Upper lobe of left lung (tissue), 4 donors: Measurements from ENCODE around the gene PRKAR1B.

Experiments
- CTCF ChIP-seq, 6 experiments: fragments of 450-650 bp in 4 of 6; fragments of 200-600 bp in 2 of 6; sonication (generic) in 2 of 6; IDR thresholded peaks; one replicate each; pipeline ENCODE4 v1.5.1; 2016 to 2019; ENCODE audit warnings: antibody characterized with exemption in 6 of 6
- EP300 ChIP-seq, 4 donors: sonication (generic); formaldehyde crosslinking; IDR thresholded peaks; one replicate each; pipeline ENCODE4 v1.5.1; 2017; ENCODE audit warnings: antibody characterized with exemption in 4 of 4, control low read depth in 2 of 4
- POLR2A ChIP-seq, 4 donors: fragments of 450-650 bp; IDR thresholded peaks; one replicate each; pipeline ENCODE4 v1.5.1; 2016 to 2017; ENCODE audit warnings: antibody characterized with exemption in 4 of 4, mild to moderate bottlenecking in 2 of 4
- POLR2AphosphoS5 ChIP-seq, 2 donors: sonication (generic); formaldehyde crosslinking; IDR thresholded peaks; one replicate each; pipeline ENCODE4 v1.5.1; 2017; ENCODE audit warnings: antibody characterized with exemption in 2 of 2

- TF ChIP-seq CTCF (IDR thresholded peaks at IDR 0.05), result no peak
- TF ChIP-seq POLR2A (IDR thresholded peaks at IDR 0.05), result no peak
- no peak for TF ChIP-seq EP300 (IDR thresholded peaks at IDR 0.05)
- TF ChIP-seq POLR2AphosphoS5 (IDR thresholded peaks at IDR 0.05), result no peak
Measured at GRCh38 chr7:572416-573268, 154.4 kb downstream of the PRKAR1B start.
